Thyroid gland (tissue), 4 donors: Measurements from ENCODE around the gene KRTAP10-5. TPM values are rescaled to one million over a fixed set of nuclear protein-coding genes. Genes with fewer than 3 reads are reported as not detected.
"Not testable (repeated sequence)": the region's sequence is repeated elsewhere in the genome, so short reads cannot be mapped to it uniquely, and the experiment has no call there.

Source experiments
- DNase-seq, 2 donors: peaks; one replicate each; pipeline ENCODE4 v3.0.0-alpha.2; 2019
- H3K27ac ChIP-seq, 3 donors: fragments of 200-600 bp; sonication (generic); 1 replicate in 2 of 3; 2 replicates in 1 of 3; pipeline ENCODE4 v1.5.1; 2016 to 2019; ENCODE audit warnings: mild to moderate bottlenecking in 1 of 3, moderate library complexity in 1 of 3
- H3K27me3 ChIP-seq: fragments of 200-600 bp; sonication (generic); one replicate; pipeline ENCODE4 v1.5.1; 2019
- H3K36me3 ChIP-seq, 2 donors: fragments of 200-600 bp; sonication (generic); one replicate each; pipeline ENCODE4 v1.5.1; 2016 to 2019
- H3K4me1 ChIP-seq, 2 donors: fragments of 200-600 bp; sonication (generic); one replicate each; pipeline ENCODE4 v1.5.1; 2017 to 2019
- H3K4me3 ChIP-seq, 3 donors: fragments of 200-600 bp; sonication (generic); replicated peaks in 1 of 3; 1 replicate in 2 of 3; 2 replicates in 1 of 3; pipeline ENCODE4 v1.5.1; 2016; ENCODE audit warnings: mild to moderate bottlenecking in 1 of 3
- H3K9me3 ChIP-seq: fragments of 200-600 bp; sonication (generic); one replicate; pipeline ENCODE4 v1.5.1; 2017
- CTCF ChIP-seq, 6 experiments: fragments of 200-600 bp in 3 of 6; fragments of 450-650 bp in 3 of 6; sonication (generic) in 3 of 6; IDR thresholded peaks; one replicate each; pipeline ENCODE4 v1.5.1; 2016 to 2019; ENCODE audit warnings: antibody characterized with exemption in 6 of 6, mild to moderate bottlenecking in 2 of 6, inconsistent platforms in 1 of 6, moderate library complexity in 1 of 6
- POLR2A ChIP-seq, 2 donors: fragments of 450-650 bp; IDR thresholded peaks; one replicate each; pipeline ENCODE4 v1.6.1; 2017; ENCODE audit warnings: antibody characterized with exemption in 2 of 2, mild to moderate bottlenecking in 2 of 2, moderate library complexity in 1 of 2
- WGBS, 2 donors: methylation state at CpG; one replicate each; pipeline ENCODE4 v1.1.5; 2017; 5-methylcytosine and 5-hydroxymethylcytosine counted together
- intact Hi-C: fragments of 100-400 bp; cut with DNase I; formaldehyde crosslinking; loops from one replicate; pipeline ENCODE4 v1.15.1; 2023
- total RNA-seq, 4 donors: library from RNA; depleted of rRNA; stranded (reverse); fragments of >200 nt; gene quantifications; one replicate each; pipeline ENCODE4 v1.2.3, GENCODE V29; 2016

Gene KRTAP10-5
- total RNA-seq, 4 donors from 2014 or later, result 0.78 TPM; not detected in 3

GRCh38 chr21:44614161-44614631, 33.8 kb upstream of the KRTAP10-5 start:
- Histone ChIP-seq H3K4me1 (no peaks in the 10 kb centered on the region), H3K4me3 (no peak overlapping the region), H3K27ac (no peak overlapping the region), H3K9me3 (no peaks in the 10 kb centered on the region), H3K36me3 (no peaks in the 10 kb centered on the region), H3K27me3 (no peaks in the 10 kb centered on the region)
- intact Hi-C loops, result no loop called here
- 81 to 86% methylated on average over 18 to 20 of the region's 20 CpGs for WGBS, 2 donors
- DNase-seq, result no peak
- TF ChIP-seq POLR2A (IDR thresholded peaks at IDR 0.05), result no peak
- TF ChIP-seq CTCF (IDR thresholded peaks at IDR 0.05), result no peak

GRCh38 chr21:44613386-44614155, 33.2 kb upstream of the KRTAP10-5 start:
- Histone ChIP-seq H3K27ac (no peak overlapping the region), H3K27me3 (no peaks in the 10 kb centered on the region), H3K9me3 (no peaks in the 10 kb centered on the region), H3K4me3 (no peak overlapping the region), H3K36me3 (no peaks in the 10 kb centered on the region), H3K4me1 (no peaks in the 10 kb centered on the region)
- intact Hi-C loops, result no loop called here
- TF ChIP-seq CTCF (IDR thresholded peaks at IDR 0.05) (no peak), POLR2A (IDR thresholded peaks at IDR 0.05) (no peak)
- 92 to 96% methylated on average over 12 to 20 of the region's 26 CpGs for WGBS, 2 donors
- DNase-seq, result no peak

GRCh38 chr21:44612669-44613229, 32.3 kb upstream of the KRTAP10-5 start:
- H3K9me3 ChIP-seq, result no peaks in the 10 kb centered on the region

GRCh38 chr21:44612029-44612486, 31.7 kb upstream of the KRTAP10-5 start, which contains the start of gene KRTAP10-8:
Gene KRTAP10-8, plus strand, starts transcription at chr21:44612079. Its CDS starts 22 bp downstream, at chr21:44612101.
- WGBS, 2 donors, result 82 to 92% methylated on average over 5 to 6 of the region's 8 CpGs
- Histone ChIP-seq H3K4me1 (no peaks in the 10 kb centered on the region), H3K27me3 (no peaks in the 10 kb centered on the region), H3K9me3 (no peaks in the 10 kb centered on the region), H3K4me3 (no peak within 1 kb of the TSS), H3K27ac (no peak within 1 kb of the TSS), H3K36me3 (no peaks in the 10 kb centered on the region)
- TF ChIP-seq POLR2A (IDR thresholded peaks at IDR 0.05) (no peak), CTCF (IDR thresholded peaks at IDR 0.05) (no peak)
- DNase-seq, result no peak
- intact Hi-C loops, result no loop called here

More at GRCh38 chr21:44612669-44613229, 32.3 kb upstream of the KRTAP10-5 start:
- intact Hi-C loops, result no loop called here
- Histone ChIP-seq H3K4me1 (no peaks in the 10 kb centered on the region), H3K27ac (no peak overlapping the region), H3K27me3 (no peaks in the 10 kb centered on the region), H3K4me3 (no peak overlapping the region), H3K36me3 (no peaks in the 10 kb centered on the region)
- WGBS, 2 donors, result 86 to 89% methylated on average over 13 of the region's 13 CpGs
- DNase-seq, result no peak
- TF ChIP-seq CTCF (IDR thresholded peaks at IDR 0.05) (no peak), POLR2A (IDR thresholded peaks at IDR 0.05) (no peak)

- WGBS, 2 donors, result 92 to 96% methylated on average over 4 of the region's 4 CpGs
Observed at GRCh38 chr21:44611551-44611950, 31.1 kb upstream of the KRTAP10-5 start.

GRCh38 chr21:44610157-44610843, 29.9 kb upstream of the KRTAP10-5 start:
- H3K27ac ChIP-seq, H3K27me3 ChIP-seq, H3K36me3 ChIP-seq, H3K4me1 ChIP-seq, intact Hi-C loops, DNase-seq, H3K9me3 ChIP-seq, H3K4me3 ChIP-seq: not testable (repeated sequence)
- 99% methylated on average over 5 to 7 of the region's 7 CpGs for WGBS, 2 donors

More at GRCh38 chr21:44611551-44611950, 31.1 kb upstream of the KRTAP10-5 start:
- H3K9me3 ChIP-seq, result no peaks in the 10 kb centered on the region
- TF ChIP-seq POLR2A (IDR thresholded peaks at IDR 0.05) (no peak), CTCF (IDR thresholded peaks at IDR 0.05) (no peak)
- H3K27ac ChIP-seq, result no peak overlapping the region
- H3K4me3 ChIP-seq, result no peak overlapping the region
- no peak for DNase-seq
- no peaks in the 10 kb centered on the region for H3K4me1 ChIP-seq
- intact Hi-C loops, result no loop called here
- no peaks in the 10 kb centered on the region for H3K27me3 ChIP-seq
- no peaks in the 10 kb centered on the region for H3K36me3 ChIP-seq
